GM21723 (cell line): ENCODE data around the gene MISP.

Experiments
- ATAC-seq: cut with Tn5 transposase; IDR thresholded peaks from one replicate; pipeline ENCODE4 v1.9.1; 2021; ENCODE audit warnings: mild to moderate bottlenecking, moderate library complexity; ENCODE audit not compliant: unreplicated experiment

MISP gene

GRCh38 chr19:806815-807421 is 56.0 kb downstream of the MISP start:
- no peak for ATAC-seq

DNA sequence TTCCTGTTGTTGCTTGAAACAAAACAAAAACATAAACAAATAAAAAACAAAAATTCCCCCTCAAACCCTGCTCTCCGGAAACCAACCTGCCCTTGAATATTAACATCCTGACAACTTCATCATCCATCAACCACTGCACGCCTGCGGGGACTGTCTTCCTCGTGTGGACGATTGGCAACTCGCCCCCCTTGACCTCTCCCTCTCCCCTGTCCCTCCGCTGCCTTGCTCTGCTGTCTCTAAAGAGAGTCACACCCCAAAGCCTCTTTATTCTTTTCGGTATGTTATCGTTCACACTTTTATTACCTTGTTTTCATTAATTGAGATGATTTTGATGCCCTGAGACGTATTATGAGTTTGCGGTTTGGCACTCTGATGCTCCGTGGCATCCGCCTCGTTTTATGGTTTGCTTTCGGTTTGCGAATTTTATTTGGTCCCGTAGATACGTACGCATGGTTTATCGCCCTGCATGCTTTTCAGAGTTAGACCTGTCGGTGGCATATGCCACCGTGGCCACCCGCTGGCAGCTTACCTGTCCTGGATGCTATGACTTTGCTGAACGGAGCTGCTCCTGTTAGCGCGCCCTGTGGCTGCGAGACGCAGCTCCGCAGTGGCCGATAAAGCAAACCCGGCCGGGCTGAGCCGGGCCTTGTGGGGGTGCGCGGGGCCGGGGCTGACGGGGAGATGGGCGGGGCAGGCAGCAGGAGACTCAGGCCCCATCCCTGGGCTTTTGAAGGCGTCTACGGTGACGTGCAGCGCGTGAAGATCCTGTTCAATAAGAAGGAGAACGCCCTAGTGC is 56.9 kb downstream of the MISP start:
- ATAC-seq, result no peak

DNA sequence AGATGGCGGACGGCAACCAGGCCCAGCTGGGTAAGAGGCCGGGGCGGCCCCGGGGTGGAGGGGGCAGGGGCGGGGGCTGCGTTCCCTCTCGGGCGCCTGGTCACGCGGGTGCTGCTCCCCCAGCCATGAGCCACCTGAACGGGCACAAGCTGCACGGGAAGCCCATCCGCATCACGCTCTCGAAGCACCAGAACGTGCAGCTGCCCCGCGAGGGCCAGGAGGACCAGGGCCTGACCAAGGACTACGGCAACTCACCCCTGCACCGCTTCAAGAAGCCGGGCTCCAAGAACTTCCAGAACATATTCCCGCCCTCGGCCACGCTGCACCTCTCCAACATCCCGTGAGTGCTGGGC is 57.5 kb downstream of the MISP start:
- ATAC-seq, result no peak

DNA sequence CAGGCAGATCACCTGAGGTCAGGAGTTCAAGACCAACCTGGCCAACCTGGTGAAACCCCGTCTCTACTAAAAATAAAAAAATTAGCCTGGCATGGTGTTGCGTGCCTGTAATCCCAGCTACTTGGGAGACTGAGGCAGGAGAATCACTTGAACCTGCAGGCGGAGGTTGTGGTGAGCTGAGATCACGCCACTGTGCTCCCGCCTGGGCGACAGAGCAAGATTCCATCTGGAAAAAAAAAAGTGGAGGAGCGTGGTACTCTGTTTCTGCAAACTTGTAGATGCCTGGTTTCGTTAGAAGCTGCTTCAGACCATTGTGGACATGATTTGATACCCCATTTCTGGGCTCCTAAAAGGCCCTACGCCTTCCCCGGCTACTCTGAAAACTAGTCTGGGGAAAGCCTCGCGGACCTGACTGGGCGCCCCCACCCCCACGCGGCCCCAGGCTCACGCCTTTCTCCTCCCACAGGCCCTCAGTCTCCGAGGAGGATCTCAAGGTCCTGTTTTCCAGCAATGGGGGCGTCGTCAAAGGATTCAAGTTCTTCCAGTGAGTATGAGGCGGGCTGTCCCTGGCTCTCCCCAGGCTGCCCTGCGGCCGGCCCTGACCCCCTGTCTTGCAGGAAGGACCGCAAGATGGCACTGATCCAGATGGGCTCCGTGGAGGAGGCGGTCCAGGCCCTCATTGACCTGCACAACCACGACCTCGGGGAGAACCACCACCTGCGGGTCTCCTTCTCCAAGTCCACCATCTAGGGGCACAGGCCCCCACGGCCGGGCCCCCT is 59.4 kb downstream of the MISP start:
- no peak for ATAC-seq

GRCh38 chr19:810883-811489 is 60.1 kb downstream of the MISP start:
- no peak for ATAC-seq

DNA sequence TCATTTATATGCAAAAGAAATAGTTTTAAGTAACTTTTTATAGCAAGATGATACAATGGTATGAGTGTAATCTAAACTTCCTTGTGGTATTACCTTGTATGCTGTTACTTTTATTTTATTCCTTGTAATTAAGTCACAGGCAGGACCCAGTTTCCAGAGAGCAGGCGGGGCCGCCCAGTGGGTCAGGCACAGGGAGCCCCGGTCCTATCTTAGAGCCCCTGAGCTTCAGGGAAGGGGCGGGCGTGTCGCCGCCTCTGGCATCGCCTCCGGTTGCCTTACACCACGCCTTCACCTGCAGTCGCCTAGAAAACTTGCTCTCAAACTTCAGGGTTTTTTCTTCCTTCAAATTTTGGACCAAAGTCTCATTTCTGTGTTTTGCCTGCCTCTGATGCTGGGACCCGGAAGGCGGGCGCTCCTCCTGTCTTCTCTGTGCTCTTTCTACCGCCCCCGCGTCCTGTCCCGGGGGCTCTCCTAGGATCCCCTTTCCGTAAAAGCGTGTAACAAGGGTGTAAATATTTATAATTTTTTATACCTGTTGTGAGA is 60.7 kb downstream of the MISP start:
- no peak for ATAC-seq

DNA sequence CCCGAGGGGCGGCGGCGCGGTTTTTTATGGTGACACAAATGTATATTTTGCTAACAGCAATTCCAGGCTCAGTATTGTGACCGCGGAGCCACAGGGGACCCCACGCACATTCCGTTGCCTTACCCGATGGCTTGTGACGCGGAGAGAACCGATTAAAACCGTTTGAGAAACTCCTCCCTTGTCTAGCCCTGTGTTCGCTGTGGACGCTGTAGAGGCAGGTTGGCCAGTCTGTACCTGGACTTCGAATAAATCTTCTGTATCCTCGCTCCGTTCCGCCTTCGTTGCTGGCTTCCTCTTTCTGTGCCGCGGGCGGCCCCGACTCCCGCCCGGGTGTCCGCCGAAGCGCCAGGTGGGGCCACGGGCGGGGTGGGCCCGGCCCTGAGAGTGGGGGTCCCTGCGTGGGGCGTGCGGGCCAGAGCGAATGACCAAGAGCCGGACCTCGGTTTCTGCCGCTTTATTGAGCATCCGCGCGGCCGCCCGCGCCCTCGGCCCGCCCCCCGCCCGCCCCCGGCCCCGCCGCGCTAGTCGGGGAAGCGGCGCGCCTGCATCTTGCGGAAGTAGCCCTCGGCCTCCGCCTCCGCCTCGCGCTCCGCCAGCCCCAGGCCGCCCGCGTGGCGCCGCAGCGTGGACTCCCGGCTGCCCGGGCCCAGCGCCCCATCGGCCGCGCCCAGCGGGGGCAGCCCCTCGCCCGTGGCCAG is 61.3 kb downstream of the MISP start:
- ATAC-seq, result no peak

GRCh38 chr19:812747-813218 is 61.9 kb downstream of the MISP start:
- no peak for ATAC-seq

GRCh38 chr19:813219-814151 is 62.6 kb downstream of the MISP start:
- ATAC-seq, result no peak
